Neural cell (in vitro differentiated cells): ENCODE data around the gene GAN.
"Not testable (repeated sequence)": the region's sequence is repeated elsewhere in the genome, so short reads cannot be mapped to it uniquely, and the experiment has no call there.

Source experiments
- EP300 ChIP-seq: fragments of 450-650 bp; conservative IDR thresholded peaks from 2 replicates; pipeline ENCODE4 v1.6.1; 2014; ENCODE audit warnings: antibody characterized with exemption, mild to moderate bottlenecking, moderate library complexity; ENCODE audit not compliant: poor library complexity, severe bottlenecking
- TF ChIP-seq, protein P1 (sequence below): fragments of 450-650 bp; IDR thresholded peaks from 2 replicates; pipeline ENCODE4 v1.5.1; 2014; ENCODE audit warnings: antibody characterized with exemption, mild to moderate bottlenecking, moderate library complexity; ENCODE audit not compliant: poor library complexity, severe bottlenecking
- TF ChIP-seq, protein P2 (sequence below): IDR thresholded peaks from 2 replicates; pipeline ENCODE4 v1.6.1; 2012; ENCODE audit warnings: borderline replicate concordance

DNA sequence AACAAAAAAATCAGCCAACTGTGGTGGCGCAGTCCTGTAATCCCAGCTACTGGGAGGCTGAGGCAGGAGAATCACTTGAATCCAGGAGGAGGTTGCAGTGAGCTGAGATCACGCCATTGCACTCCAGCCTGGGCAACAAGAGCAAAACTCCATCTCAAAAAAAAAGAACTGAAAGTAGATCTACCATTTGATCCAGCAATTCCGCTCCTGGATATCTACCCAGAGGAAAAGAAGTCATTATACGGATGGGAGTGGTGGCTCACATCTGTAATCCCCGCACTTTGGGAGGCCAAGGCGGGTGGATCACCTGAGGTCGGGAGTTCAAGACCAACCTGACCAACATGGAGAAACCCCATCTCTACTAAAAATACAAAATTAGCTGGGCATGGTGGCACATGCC, 107.4 kb downstream of the GAN start:
- TF ChIP-seq, protein P1, sequence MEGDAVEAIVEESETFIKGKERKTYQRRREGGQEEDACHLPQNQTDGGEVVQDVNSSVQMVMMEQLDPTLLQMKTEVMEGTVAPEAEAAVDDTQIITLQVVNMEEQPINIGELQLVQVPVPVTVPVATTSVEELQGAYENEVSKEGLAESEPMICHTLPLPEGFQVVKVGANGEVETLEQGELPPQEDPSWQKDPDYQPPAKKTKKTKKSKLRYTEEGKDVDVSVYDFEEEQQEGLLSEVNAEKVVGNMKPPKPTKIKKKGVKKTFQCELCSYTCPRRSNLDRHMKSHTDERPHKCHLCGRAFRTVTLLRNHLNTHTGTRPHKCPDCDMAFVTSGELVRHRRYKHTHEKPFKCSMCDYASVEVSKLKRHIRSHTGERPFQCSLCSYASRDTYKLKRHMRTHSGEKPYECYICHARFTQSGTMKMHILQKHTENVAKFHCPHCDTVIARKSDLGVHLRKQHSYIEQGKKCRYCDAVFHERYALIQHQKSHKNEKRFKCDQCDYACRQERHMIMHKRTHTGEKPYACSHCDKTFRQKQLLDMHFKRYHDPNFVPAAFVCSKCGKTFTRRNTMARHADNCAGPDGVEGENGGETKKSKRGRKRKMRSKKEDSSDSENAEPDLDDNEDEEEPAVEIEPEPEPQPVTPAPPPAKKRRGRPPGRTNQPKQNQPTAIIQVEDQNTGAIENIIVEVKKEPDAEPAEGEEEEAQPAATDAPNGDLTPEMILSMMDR = not testable (repeated sequence)
- TF ChIP-seq, protein P2, sequence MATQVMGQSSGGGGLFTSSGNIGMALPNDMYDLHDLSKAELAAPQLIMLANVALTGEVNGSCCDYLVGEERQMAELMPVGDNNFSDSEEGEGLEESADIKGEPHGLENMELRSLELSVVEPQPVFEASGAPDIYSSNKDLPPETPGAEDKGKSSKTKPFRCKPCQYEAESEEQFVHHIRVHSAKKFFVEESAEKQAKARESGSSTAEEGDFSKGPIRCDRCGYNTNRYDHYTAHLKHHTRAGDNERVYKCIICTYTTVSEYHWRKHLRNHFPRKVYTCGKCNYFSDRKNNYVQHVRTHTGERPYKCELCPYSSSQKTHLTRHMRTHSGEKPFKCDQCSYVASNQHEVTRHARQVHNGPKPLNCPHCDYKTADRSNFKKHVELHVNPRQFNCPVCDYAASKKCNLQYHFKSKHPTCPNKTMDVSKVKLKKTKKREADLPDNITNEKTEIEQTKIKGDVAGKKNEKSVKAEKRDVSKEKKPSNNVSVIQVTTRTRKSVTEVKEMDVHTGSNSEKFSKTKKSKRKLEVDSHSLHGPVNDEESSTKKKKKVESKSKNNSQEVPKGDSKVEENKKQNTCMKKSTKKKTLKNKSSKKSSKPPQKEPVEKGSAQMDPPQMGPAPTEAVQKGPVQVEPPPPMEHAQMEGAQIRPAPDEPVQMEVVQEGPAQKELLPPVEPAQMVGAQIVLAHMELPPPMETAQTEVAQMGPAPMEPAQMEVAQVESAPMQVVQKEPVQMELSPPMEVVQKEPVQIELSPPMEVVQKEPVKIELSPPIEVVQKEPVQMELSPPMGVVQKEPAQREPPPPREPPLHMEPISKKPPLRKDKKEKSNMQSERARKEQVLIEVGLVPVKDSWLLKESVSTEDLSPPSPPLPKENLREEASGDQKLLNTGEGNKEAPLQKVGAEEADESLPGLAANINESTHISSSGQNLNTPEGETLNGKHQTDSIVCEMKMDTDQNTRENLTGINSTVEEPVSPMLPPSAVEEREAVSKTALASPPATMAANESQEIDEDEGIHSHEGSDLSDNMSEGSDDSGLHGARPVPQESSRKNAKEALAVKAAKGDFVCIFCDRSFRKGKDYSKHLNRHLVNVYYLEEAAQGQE = not testable (repeated sequence)
- TF ChIP-seq EP300 = not testable (repeated sequence)
